ENCODE results near the gene ESM1.

DNA sequence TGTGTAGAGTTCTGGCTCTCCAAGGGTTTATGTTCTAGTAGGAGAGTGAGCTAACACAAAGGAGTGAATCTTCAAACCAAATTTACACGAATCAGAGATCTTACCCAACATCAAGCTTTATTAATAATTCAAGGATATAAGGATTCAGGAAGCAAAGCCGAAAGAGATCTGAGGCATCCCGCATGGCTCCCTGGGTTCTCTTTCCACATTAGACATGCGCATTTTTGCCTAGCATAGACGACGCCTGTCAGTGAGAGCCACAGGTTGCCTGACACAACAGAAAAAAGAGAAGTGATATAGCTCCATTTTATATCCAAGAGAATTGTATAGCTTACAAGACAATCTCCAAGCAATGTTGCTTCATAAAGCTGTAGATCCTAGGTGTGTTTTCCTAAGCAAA lies 52.6 kb downstream of the ESM1 start:
- TF ChIP-seq, protein P1, sequence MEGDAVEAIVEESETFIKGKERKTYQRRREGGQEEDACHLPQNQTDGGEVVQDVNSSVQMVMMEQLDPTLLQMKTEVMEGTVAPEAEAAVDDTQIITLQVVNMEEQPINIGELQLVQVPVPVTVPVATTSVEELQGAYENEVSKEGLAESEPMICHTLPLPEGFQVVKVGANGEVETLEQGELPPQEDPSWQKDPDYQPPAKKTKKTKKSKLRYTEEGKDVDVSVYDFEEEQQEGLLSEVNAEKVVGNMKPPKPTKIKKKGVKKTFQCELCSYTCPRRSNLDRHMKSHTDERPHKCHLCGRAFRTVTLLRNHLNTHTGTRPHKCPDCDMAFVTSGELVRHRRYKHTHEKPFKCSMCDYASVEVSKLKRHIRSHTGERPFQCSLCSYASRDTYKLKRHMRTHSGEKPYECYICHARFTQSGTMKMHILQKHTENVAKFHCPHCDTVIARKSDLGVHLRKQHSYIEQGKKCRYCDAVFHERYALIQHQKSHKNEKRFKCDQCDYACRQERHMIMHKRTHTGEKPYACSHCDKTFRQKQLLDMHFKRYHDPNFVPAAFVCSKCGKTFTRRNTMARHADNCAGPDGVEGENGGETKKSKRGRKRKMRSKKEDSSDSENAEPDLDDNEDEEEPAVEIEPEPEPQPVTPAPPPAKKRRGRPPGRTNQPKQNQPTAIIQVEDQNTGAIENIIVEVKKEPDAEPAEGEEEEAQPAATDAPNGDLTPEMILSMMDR (IDR thresholded peaks at IDR 0.05; ENCODE audit: low read depth, low read length, poor library complexity, severe bottlenecking), result no peak
- no peak for TF ChIP-seq EZH2phosphoT487 (IDR thresholded peaks at IDR 0.05; ENCODE audit: borderline replicate concordance, low read length)

Measured in DOHH2 (cell line).